IPS-NIHi11 (cell line): ENCODE data around the gene UTP25.
A peak's percentile ranks its signal among the peaks of the same experiment; 100 is the strongest.

Experiments
- DNase-seq: peaks from one replicate; pipeline ENCODE4 v3.0.0; 2012; ENCODE audit warnings: mixed read lengths, low spot score

UTP25 gene

GRCh38 chr1:209839875-209840546, 12.2 kb downstream of the UTP25 start:
- no peak for DNase-seq

GRCh38 chr1:209840611-209841010, 12.8 kb downstream of the UTP25 start:
- no peak for DNase-seq

GRCh38 chr1:209844695-209845407, 17.1 kb downstream of the UTP25 start:
- DNase-seq = no peak

GRCh38 chr1:209845408-209845725, 17.6 kb downstream of the UTP25 start:
- no peak for DNase-seq

- no peak for DNase-seq
Measured at GRCh38 chr1:209849388-209849787, 21.6 kb downstream of the UTP25 start.

- DNase-seq = peak; percentile 53
Measured at GRCh38 chr1:209850342-209850979, 22.7 kb downstream of the UTP25 start.

GRCh38 chr1:209853676-209854075, 25.9 kb downstream of the UTP25 start:
- DNase-seq = no peak

GRCh38 chr1:209854196-209854595, 26.4 kb downstream of the UTP25 start:
- DNase-seq = no peak

GRCh38 chr1:209855006-209855405, 27.2 kb downstream of the UTP25 start:
- DNase-seq = no peak

- DNase-seq = no peak
Measured at GRCh38 chr1:209855623-209856022, 27.9 kb downstream of the UTP25 start.

- no peak for DNase-seq
Measured at GRCh38 chr1:209858561-209859103, 30.9 kb downstream of the UTP25 start.

- peak; percentile 90 for DNase-seq
Measured at GRCh38 chr1:209860293-209860881, 32.6 kb downstream of the UTP25 start.

- no peak for DNase-seq
Measured at GRCh38 chr1:209861242-209861641, 33.5 kb downstream of the UTP25 start.

GRCh38 chr1:209862391-209863356, 34.9 kb downstream of the UTP25 start:
- peak; percentile 32 for DNase-seq

GRCh38 chr1:209863766-209864485, 36.2 kb downstream of the UTP25 start:
- no peak for DNase-seq

GRCh38 chr1:209866201-209866600, 38.4 kb downstream of the UTP25 start:
- no peak for DNase-seq

- DNase-seq = no peak
Measured at GRCh38 chr1:209869291-209870149, 41.7 kb downstream of the UTP25 start.

- no peak for DNase-seq
Measured at GRCh38 chr1:209870151-209870831, 42.5 kb downstream of the UTP25 start.

- no peak for DNase-seq
Measured at GRCh38 chr1:209871006-209871405, 43.2 kb downstream of the UTP25 start.
